ENCODE data around the gene TRIM15. TPM values are rescaled to one million over a fixed set of nuclear protein-coding genes. Genes with fewer than 3 reads are reported as not detected.

TRIM15 gene
- total and polyA plus RNA-seq, 10 of the 15 experiments (the other 5 are each of a cell fraction or from before 2014, with no cell fraction given) = 0.29 TPM; not detected in 9

GRCh38 chr6:30121446-30122366 is 41.6 kb upstream of the TRIM15 start:
- Histone ChIP-seq H3K9ac (ENCODE audit: control insufficient read depth, insufficient read depth, low read length) (no peak overlapping the region), H3K27me3 (replicated peaks in 1 of 2; ENCODE audit: control insufficient read depth in 2 of 2, insufficient read depth in 2 of 2, low read length in 1 of 2) (no peaks in the 10 kb centered on the region), H3K27ac (ENCODE audit: control insufficient read depth, insufficient read depth) (no peak overlapping the region), H3K4me2 (ENCODE audit: control insufficient read depth, insufficient read depth) (no peak overlapping the region), H3K4me3 (no peak overlapping the region), H3K9me3 (replicated peaks; ENCODE audit: control insufficient read depth, insufficient read depth, low read length) (no peaks in the 10 kb centered on the region), H2AFZ (ENCODE audit: control insufficient read depth, low read depth, low read length) (no peak overlapping the region), H4K20me1 (ENCODE audit: control insufficient read depth, insufficient read depth) (no peaks in the 10 kb centered on the region), H3K36me3 (ENCODE audit: control insufficient read depth in 2 of 2, insufficient read depth in 2 of 2, low read length in 1 of 2) (no peaks in the 10 kb centered on the region), H3K79me2 (ENCODE audit: control insufficient read depth, insufficient read depth, low read length) (no peaks in the 10 kb centered on the region), H3K4me1 (ENCODE audit: control insufficient read depth, insufficient read depth, low read length) (no peaks in the 10 kb centered on the region)
- no TSS peak for BruUV-seq (replicated peaks)
- ATAC-seq (no peak), FAIRE-seq (no peak), DNase-seq (ENCODE audit: low read depth, low spot score) (no peak)
- WGBS (ENCODE audit: insufficient coverage, insufficient replicate concordance, low lambda C conversion rate, missing lambda C conversion rate) = 36% methylated on average over 10 of the region's 10 CpGs
- ChIA-PET POLR2A (interaction anchor here (1.2 to 7.2 kb wide), 2 partner anchors 9 to 17 kb away, joined by 3 to 54 read pairs; partner anchors contain the start of gene TRIM31), RAD21 (ENCODE audit: unreplicated experiment) (interaction anchor here (0.8 to 1.6 kb wide), 4 partner anchors 9 to 18 kb away, joined by 3 to 5 read pairs (median 5); partner anchors contain the start of gene TRIM31), SMC1A (ENCODE audit: uncharacterized antibody, unreplicated experiment) (interaction anchor here (2.3 to 18.7 kb wide), 2 partner anchors 10 to 13 kb away, joined by 11 to 647 read pairs; partner anchors contain the start of gene TRIM31), CTCF (interaction anchor here (0.8 to 7.3 kb wide), 5 partner anchors 10 to 49 kb away, joined by 3 to 193 read pairs (median 19); partner anchors contain the start of gene TRIM31)
- in situ Hi-C loops (cut with MboI) (no loop called here), intact Hi-C loops (cut with micrococcal nuclease; ENCODE audit: unreplicated experiment) (no loop called here)
- TF ChIP-seq JUNB (IDR thresholded peaks at IDR 0.05) = no peak
- TF ChIP-seq DPF2 (IDR thresholded peaks at IDR 0.05) = no peak
- TF ChIP-seq GATAD2B (conservative IDR thresholded peaks at IDR 0.05; ENCODE audit: low read depth) = no peak
- TF ChIP-seq SIX5 (IDR thresholded peaks at IDR 0.05; ENCODE audit: low read depth, low read length, severe bottlenecking) = no peak
- no peak for TF ChIP-seq PRDM15 (CRISPR knock-in tag; IDR thresholded peaks at IDR 0.05)
- TF ChIP-seq SREBF2 (IDR thresholded peaks at IDR 0.05; ENCODE audit: low read length) = no peak
- no peak for TF ChIP-seq CREM (IDR thresholded peaks at IDR 0.05; ENCODE audit: low read depth)
- no peak for TF ChIP-seq SUPT20H (IDR thresholded peaks at IDR 0.05; ENCODE audit: borderline replicate concordance, control insufficient read depth, low read depth, low read length)
- no peak for TF ChIP-seq CREB1 (IDR thresholded peaks at IDR 0.05; ENCODE audit: low read depth)

Measured in GM12878 (cell line).